ENCODE results near the gene RFX4. TPM values are rescaled to one million over a fixed set of nuclear protein-coding genes. Genes with fewer than 3 reads are reported as not detected.

RFX4 gene
- total and polyA plus RNA-seq, 2 experiments from 2014 or later = not detected

DNA sequence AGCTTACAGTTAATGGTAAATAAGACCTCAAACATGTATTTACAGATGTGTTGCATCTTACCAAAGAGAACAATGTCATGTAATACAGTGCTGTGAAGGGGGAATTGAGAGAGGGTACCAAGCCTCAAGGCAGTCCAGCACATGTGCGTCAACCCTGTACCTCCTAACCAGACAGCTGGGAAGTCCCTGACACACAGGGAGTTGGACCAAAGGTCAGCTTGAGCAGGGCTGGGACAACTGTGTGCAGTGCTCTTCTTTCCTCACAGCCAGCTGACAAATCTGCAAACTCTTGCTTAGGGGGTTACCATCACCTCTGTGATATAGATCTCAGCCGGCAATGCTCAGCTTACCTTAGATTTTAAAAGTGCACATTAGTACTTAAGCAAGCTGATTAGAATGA is 134.9 kb downstream of the RFX4 start:
- no peaks in the 10 kb centered on the region for H3K9me3 ChIP-seq (ENCODE audit: low read depth)
- no peak for DNase-seq (ENCODE audit: low read depth in 1 of 2, low spot score in 1 of 2)
- H3K27me3 ChIP-seq = no peaks in the 10 kb centered on the region
- no peaks in the 10 kb centered on the region for H3K4me1 ChIP-seq (ENCODE audit: low read depth)
- TF ChIP-seq, protein P1, sequence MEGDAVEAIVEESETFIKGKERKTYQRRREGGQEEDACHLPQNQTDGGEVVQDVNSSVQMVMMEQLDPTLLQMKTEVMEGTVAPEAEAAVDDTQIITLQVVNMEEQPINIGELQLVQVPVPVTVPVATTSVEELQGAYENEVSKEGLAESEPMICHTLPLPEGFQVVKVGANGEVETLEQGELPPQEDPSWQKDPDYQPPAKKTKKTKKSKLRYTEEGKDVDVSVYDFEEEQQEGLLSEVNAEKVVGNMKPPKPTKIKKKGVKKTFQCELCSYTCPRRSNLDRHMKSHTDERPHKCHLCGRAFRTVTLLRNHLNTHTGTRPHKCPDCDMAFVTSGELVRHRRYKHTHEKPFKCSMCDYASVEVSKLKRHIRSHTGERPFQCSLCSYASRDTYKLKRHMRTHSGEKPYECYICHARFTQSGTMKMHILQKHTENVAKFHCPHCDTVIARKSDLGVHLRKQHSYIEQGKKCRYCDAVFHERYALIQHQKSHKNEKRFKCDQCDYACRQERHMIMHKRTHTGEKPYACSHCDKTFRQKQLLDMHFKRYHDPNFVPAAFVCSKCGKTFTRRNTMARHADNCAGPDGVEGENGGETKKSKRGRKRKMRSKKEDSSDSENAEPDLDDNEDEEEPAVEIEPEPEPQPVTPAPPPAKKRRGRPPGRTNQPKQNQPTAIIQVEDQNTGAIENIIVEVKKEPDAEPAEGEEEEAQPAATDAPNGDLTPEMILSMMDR (IDR thresholded peaks at IDR 0.05; ENCODE audit: low read depth, low read length) = no peak
- no peak overlapping the region for H3K4me3 ChIP-seq
- no peaks in the 10 kb centered on the region for H3K36me3 ChIP-seq
- no peak overlapping the region for H3K27ac ChIP-seq

DNA sequence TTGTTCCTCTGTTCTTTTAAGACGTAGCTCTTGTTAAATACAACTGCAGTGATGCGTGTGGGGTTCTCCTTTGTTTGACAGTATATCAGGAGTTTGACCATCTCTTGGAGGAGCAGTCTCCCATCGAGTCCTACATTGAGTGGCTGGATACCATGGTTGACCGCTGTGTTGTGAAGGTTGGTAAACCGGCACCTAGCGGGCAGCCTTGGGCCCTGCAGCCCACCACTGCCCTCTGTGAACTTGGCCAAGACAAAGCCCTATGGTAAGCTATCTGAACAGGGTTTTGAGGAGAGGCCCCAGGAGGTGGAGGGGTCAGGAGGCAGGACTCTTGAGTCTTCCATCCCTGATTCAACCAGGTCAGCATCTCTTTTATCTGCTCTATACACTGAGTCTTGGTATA is 137.1 kb downstream of the RFX4 start:
- no peaks in the 10 kb centered on the region for H3K9me3 ChIP-seq (ENCODE audit: low read depth)
- TF ChIP-seq, protein P1 (IDR thresholded peaks at IDR 0.05; ENCODE audit: low read depth, low read length) = no peak
- no peak for DNase-seq (ENCODE audit: low read depth in 1 of 2, low spot score in 1 of 2)
- no peak overlapping the region for H3K4me3 ChIP-seq
- no peaks in the 10 kb centered on the region for H3K36me3 ChIP-seq
- no peak overlapping the region for H3K27ac ChIP-seq
- no peaks in the 10 kb centered on the region for H3K27me3 ChIP-seq
- peaks cover 16% of the 10 kb centered on the region for H3K4me1 ChIP-seq (ENCODE audit: low read depth)

DNA sequence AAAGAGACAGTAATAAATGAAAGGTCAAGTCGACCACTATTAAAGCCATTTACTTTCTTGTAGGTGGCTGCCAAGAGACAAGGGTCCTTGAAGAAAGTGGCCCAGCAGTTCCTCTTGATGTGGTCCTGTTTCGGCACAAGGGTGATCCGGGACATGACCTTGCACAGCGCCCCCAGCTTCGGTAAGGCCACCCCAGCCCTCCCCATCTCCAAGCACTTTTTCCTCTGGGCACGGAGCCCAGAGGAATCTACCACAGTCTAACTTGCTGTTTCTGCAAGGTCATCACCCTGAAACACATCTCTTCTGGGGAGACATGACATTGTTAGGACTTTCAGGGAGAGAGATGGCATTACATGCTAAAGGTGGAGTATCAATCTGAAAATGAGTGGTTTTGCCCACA is 137.9 kb downstream of the RFX4 start:
- peaks cover 16% of the 10 kb centered on the region for H3K4me1 ChIP-seq (ENCODE audit: low read depth)
- no peak for DNase-seq (ENCODE audit: low read depth in 1 of 2, low spot score in 1 of 2)

DNA sequence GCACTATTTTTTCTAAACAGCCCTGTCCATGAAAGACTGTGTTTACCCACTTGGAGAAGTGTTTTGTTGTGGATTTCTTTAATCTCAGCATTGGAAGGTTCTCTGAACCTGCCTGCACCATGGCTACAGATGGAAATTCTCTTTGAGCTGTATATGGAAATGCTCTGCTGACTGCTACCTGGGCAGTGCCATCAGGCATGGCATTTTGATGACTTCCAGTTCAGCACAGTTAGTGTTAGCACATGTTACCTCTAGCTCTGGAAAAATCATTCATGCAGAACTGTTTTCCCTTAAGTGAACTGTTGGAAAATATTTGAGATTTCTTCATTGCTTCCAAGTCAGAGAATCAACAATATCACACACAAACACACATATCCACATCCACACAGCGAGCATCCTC is 139.1 kb downstream of the RFX4 start:
- H3K27me3 ChIP-seq = no peaks in the 10 kb centered on the region
- no peak for DNase-seq (ENCODE audit: low read depth in 1 of 2, low spot score in 1 of 2)
- no peaks in the 10 kb centered on the region for H3K9me3 ChIP-seq (ENCODE audit: low read depth)
- TF ChIP-seq, protein P1 (IDR thresholded peaks at IDR 0.05; ENCODE audit: low read depth, low read length) = no peak
- H3K4me1 ChIP-seq (ENCODE audit: low read depth) = peaks cover 16% of the 10 kb centered on the region
- no peaks in the 10 kb centered on the region for H3K36me3 ChIP-seq
- H3K27ac ChIP-seq = no peak overlapping the region
- H3K4me3 ChIP-seq = no peak overlapping the region

More for the DNA sequence above, 137.9 kb downstream of the RFX4 start:
- Histone ChIP-seq H3K36me3 (no peaks in the 10 kb centered on the region), H3K9me3 (ENCODE audit: low read depth) (no peaks in the 10 kb centered on the region), H3K27me3 (no peaks in the 10 kb centered on the region), H3K27ac (no peak overlapping the region), H3K4me3 (no peak overlapping the region)
- TF ChIP-seq, protein P1 (IDR thresholded peaks at IDR 0.05; ENCODE audit: low read depth, low read length) = no peak

DNA sequence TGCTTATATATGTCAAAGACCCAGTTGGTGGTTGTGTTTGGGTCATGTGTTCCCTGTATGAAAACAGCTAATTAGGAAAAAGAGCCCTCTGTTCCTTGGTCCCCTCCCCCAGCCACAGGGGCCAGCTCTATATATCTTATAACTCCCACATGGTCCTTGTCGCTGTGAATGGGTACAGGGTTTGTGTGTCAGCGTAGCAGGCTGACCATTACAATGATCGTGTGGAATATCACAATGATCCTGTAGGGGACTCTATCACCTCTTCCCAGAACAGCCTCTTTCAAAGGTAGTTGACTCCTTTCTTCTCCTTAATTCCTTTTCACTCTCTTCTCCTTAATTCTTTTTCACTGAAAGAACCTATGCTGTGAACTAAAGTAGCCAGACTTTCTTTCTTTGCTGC is 140.0 kb downstream of the RFX4 start:
- TF ChIP-seq, protein P1 (IDR thresholded peaks at IDR 0.05; ENCODE audit: low read depth, low read length) = peak; percentile 15
- Histone ChIP-seq H3K9me3 (ENCODE audit: low read depth) (no peaks in the 10 kb centered on the region), H3K36me3 (no peaks in the 10 kb centered on the region), H3K4me1 (ENCODE audit: low read depth) (peaks cover 16% of the 10 kb centered on the region), H3K4me3 (no peak overlapping the region), H3K27ac (no peak overlapping the region), H3K27me3 (no peaks in the 10 kb centered on the region)
- DNase-seq (ENCODE audit: low read depth in 1 of 2, low spot score in 1 of 2) = peak in 1 of 2 donors; percentile 16

DNA sequence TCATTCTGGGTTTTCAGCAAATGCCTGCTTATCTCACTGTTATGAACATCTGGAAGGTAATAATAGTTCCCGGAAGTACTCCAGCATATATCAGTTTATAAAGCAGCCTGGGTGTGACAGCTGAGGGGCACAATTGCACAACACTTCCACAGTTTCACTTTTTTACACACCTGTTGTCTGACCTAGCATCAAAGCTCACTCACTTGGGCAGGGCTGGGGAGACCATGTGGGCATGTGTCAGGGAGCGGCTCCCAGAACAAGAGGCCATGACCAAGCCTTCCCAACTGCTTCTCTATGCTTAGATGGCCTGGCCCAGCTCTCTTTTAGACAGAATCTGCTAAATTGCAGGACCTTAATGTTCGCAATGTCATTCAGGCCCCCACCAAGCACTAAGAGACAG is 140.6 kb downstream of the RFX4 start:
- H3K9me3 ChIP-seq (ENCODE audit: low read depth) = no peaks in the 10 kb centered on the region
- H3K36me3 ChIP-seq = no peaks in the 10 kb centered on the region
- TF ChIP-seq, protein P1 (IDR thresholded peaks at IDR 0.05; ENCODE audit: low read depth, low read length) = no peak
- peaks cover 16% of the 10 kb centered on the region for H3K4me1 ChIP-seq (ENCODE audit: low read depth)
- DNase-seq (ENCODE audit: low read depth in 1 of 2, low spot score in 1 of 2) = no peak
- no peaks in the 10 kb centered on the region for H3K27me3 ChIP-seq
- H3K27ac ChIP-seq = no peak overlapping the region
- no peak overlapping the region for H3K4me3 ChIP-seq
